A673 (cell line): ENCODE measurements around the gene TMTC2. TPM values are rescaled to one million over a fixed set of nuclear protein-coding genes. Genes with fewer than 3 reads are reported as not detected.

Experiments used
- BruUV-seq: library from RNA; stranded (reverse); fragments of 400-500 nt; replicated peaks from 2 replicates; lab custom pipeline; 2021; lab: Mats Ljungman, UMichigan
- CTCF ChIA-PET: fragments of 300-600 bp; sonication (Branson Sonifier 250); formaldehyde crosslinking; loops from one replicate; lab custom pipeline; 2022; ENCODE audit warnings: antibody characterized with exemption; lab: Charles Lee
- POLR2A ChIA-PET: fragments of 300-600 bp; sonication (Branson Sonifier 250); formaldehyde crosslinking; loops from one replicate; lab custom pipeline; 2022; ENCODE audit warnings: antibody characterized with exemption; ENCODE audit not compliant: low non-redundant PET; lab: Charles Lee
- DNase-seq: peaks from one replicate; pipeline ENCODE4 v3.0.0-alpha.2; 2015; ENCODE audit warnings: low spot score
- H3K27ac ChIP-seq: fragments of 200-600 bp; sonication (generic); 2 replicates; pipeline ENCODE4 v1.5.1; 2016; ENCODE audit warnings: mixed run types, low read depth, mild to moderate bottlenecking, mixed read lengths, antibody characterized with exemption, low read length; ENCODE audit not compliant: poor library complexity, severe bottlenecking
- H3K27me3 ChIP-seq: fragments of 200-600 bp; sonication (generic); replicated peaks from 2 replicates; pipeline ENCODE4 v1.6.1; 2017; ENCODE audit warnings: mixed run types, low read depth, mild to moderate bottlenecking, mixed read lengths, antibody characterized with exemption, low read length; ENCODE audit not compliant: insufficient read depth, poor library complexity
- H3K36me3 ChIP-seq: fragments of 200-600 bp; sonication (generic); 2 replicates; pipeline ENCODE4 v1.6.1; 2016; ENCODE audit warnings: mixed run types, mild to moderate bottlenecking, mixed read lengths, antibody characterized with exemption, low read length; ENCODE audit not compliant: insufficient read depth, poor library complexity, severe bottlenecking
- H3K4me1 ChIP-seq: fragments of 200-600 bp; sonication (generic); 2 replicates; pipeline ENCODE4 v1.6.1; 2017; ENCODE audit warnings: mixed run types, mild to moderate bottlenecking, mixed read lengths, antibody characterized with exemption, low read length; ENCODE audit not compliant: insufficient read depth, poor library complexity, severe bottlenecking
- H3K4me3 ChIP-seq: fragments of 200-600 bp; sonication (generic); 2 replicates; pipeline ENCODE4 v1.5.1; 2016; ENCODE audit warnings: low read depth, mixed run types, mild to moderate bottlenecking, mixed read lengths, low read length; ENCODE audit not compliant: poor library complexity, severe bottlenecking
- H3K9me3 ChIP-seq: fragments of 200-600 bp; sonication (generic); 2 replicates; pipeline ENCODE4 v1.6.1; 2016; ENCODE audit warnings: mixed run types, low read depth, mild to moderate bottlenecking, mixed read lengths, antibody characterized with exemption, low read length; ENCODE audit not compliant: poor library complexity, severe bottlenecking
- CTCF ChIP-seq: fragments of 300-800, 200-600 bp; sonication (generic); conservative IDR thresholded peaks from 2 replicates; pipeline ENCODE4 v1.5.1; 2017; ENCODE audit warnings: low read depth, mild to moderate bottlenecking, antibody characterized with exemption, low read length, moderate library complexity, mixed read lengths
- EZH2 ChIP-seq: fragments of 200-600 bp; sonication (generic); IDR thresholded peaks from 2 replicates; pipeline ENCODE4 v1.6.1; 2017; ENCODE audit warnings: borderline replicate concordance, low read depth, mild to moderate bottlenecking, mixed read lengths, antibody characterized with exemption, low read length; ENCODE audit not compliant: poor library complexity, severe bottlenecking
- intact Hi-C: fragments of 100-400 bp; cut with micrococcal nuclease; formaldehyde crosslinking; loops from one replicate; pipeline ENCODE4 v1.10.0; 2022; ENCODE audit not compliant: unreplicated experiment
- total RNA-seq: library from RNA; stranded (reverse); gene quantifications from 2 replicates; pipeline ENCODE4 v1.2.3, GENCODE V29; 2021

Gene TMTC2
- total RNA-seq, 1 experiment from 2014 or later: 3.3 TPM

GRCh38 chr12:82807132-82807737 lies 120.5 kb downstream of the TMTC2 start:
- Histone ChIP-seq H3K4me3 (no peak overlapping the region), H3K4me1 (no peaks in the 10 kb centered on the region), H3K27me3 (no peaks in the 10 kb centered on the region), H3K9me3 (no peaks in the 10 kb centered on the region), H3K27ac (no peak overlapping the region), H3K36me3 (no peaks in the 10 kb centered on the region)
- ChIA-PET CTCF (no interaction called here), POLR2A (no interaction called here)
- TF ChIP-seq EZH2 (no peak), CTCF (no peak)
- intact Hi-C loops: no loop called here
- no TSS peak for BruUV-seq
- DNase-seq: no peak

GRCh38 chr12:82810568-82810967 lies 123.9 kb downstream of the TMTC2 start:
- no peak for TF ChIP-seq CTCF
- TF ChIP-seq EZH2: no peak
- CTCF ChIA-PET: no interaction called here
- H3K4me1 ChIP-seq: no peaks in the 10 kb centered on the region
- POLR2A ChIA-PET: no interaction called here
- peak; percentile 17 for DNase-seq
- intact Hi-C loops: no loop called here
- H3K27ac ChIP-seq: no peak overlapping the region
- no peaks in the 10 kb centered on the region for H3K36me3 ChIP-seq
- no TSS peak for BruUV-seq
- H3K9me3 ChIP-seq: no peaks in the 10 kb centered on the region
- no peak overlapping the region for H3K4me3 ChIP-seq
- H3K27me3 ChIP-seq: no peaks in the 10 kb centered on the region

- Histone ChIP-seq H3K4me3 (no peak overlapping the region), H3K27me3 (no peaks in the 10 kb centered on the region), H3K9me3 (no peaks in the 10 kb centered on the region), H3K36me3 (no peaks in the 10 kb centered on the region), H3K4me1 (no peaks in the 10 kb centered on the region), H3K27ac (no peak overlapping the region)
- ChIA-PET CTCF (no interaction called here), POLR2A (no interaction called here)
- TF ChIP-seq EZH2 (no peak), CTCF (no peak)
- no TSS peak for BruUV-seq
- no peak for DNase-seq
- intact Hi-C loops: no loop called here
Measured at GRCh38 chr12:82817368-82817767, 130.7 kb downstream of the TMTC2 start.
